Astrocyte of the spinal cord (primary cell): ENCODE measurements around the gene MRO.
"Not testable (repeated sequence)": the region's sequence is repeated elsewhere in the genome, so short reads cannot be mapped to it uniquely, and the experiment has no call there.

Source experiments
- DNase-seq: peaks from one replicate; pipeline ENCODE4 v3.0.0; 2011; ENCODE audit warnings: low read depth, low spot score
- H3K4me3 ChIP-seq: 2 replicates; pipeline ENCODE4 v1.5.1; 2011; ENCODE audit warnings: low read depth, mild to moderate bottlenecking, low read length, moderate library complexity
- in situ Hi-C: cut with HindIII; loops from 2 replicates; pipeline ENCODE4 v1.10.0; 2017; ENCODE audit warnings: low sequenced_read_pairs
- TF ChIP-seq, protein P1 (sequence below): IDR thresholded peaks from 2 replicates; pipeline ENCODE4 v1.5.1; 2012; ENCODE audit warnings: low read depth, mild to moderate bottlenecking, low read length, inconsistent platforms

Gene MRO

DNA sequence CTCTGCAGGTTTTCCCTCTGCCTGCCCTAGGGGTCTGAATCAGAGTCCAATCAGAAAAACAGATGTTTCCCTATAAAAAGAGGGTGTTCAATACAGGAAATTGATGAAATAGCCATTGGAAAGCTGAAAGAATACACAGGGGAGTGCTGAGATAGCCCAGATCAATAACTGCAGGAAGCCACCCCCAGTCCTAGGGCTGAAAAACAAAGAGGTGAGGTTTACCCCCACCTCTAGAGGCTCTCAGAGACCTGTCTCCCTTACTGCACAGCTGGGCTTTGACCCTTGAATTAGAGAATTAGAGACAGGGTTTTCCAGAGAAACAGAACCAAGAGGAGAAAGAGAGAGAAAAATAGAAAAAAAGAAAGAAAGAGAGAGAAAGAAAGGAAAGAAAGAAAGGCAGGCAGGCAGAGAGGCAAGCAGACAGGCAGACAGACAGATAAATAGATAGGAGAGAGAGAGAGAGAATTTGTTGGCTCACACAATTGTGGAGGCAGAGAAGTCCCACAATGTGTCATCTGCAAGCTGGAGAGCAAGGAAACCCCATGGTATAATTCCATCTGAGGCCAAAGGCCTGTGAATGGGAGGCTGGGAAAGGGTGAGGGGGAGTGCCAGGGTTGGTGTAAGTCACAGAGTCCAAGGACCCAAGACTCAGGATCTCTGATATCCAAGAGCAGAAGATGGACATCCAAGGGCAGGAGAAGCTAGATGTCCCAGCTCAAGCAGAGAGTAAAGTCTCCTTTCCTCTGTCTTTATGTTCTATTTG is 40.2 kb upstream of the MRO start:
- in situ Hi-C loops: no loop called here
- TF ChIP-seq, protein P1, sequence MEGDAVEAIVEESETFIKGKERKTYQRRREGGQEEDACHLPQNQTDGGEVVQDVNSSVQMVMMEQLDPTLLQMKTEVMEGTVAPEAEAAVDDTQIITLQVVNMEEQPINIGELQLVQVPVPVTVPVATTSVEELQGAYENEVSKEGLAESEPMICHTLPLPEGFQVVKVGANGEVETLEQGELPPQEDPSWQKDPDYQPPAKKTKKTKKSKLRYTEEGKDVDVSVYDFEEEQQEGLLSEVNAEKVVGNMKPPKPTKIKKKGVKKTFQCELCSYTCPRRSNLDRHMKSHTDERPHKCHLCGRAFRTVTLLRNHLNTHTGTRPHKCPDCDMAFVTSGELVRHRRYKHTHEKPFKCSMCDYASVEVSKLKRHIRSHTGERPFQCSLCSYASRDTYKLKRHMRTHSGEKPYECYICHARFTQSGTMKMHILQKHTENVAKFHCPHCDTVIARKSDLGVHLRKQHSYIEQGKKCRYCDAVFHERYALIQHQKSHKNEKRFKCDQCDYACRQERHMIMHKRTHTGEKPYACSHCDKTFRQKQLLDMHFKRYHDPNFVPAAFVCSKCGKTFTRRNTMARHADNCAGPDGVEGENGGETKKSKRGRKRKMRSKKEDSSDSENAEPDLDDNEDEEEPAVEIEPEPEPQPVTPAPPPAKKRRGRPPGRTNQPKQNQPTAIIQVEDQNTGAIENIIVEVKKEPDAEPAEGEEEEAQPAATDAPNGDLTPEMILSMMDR: no peak
- no peak for DNase-seq
- no peak overlapping the region for H3K4me3 ChIP-seq

DNA sequence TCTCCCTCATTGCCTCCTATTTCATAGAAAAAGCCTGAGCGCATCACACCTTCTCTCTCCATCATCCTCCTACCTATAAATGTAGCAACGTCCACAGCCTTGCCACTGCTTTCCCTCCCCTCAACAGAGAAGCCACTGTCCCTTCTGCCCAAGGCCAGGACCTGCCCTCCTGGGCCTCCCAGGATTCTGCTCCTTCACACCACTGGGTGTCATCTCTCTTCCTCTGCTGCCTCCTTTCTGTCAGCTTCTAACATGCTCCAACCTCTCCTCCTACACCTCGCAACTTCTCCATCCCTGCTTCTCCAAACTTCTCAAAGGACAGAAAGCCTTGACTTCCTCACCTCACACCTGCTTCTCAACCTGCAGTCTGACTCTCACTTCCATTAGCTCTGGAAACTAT is 37.9 kb upstream of the MRO start:
- no peak overlapping the region for H3K4me3 ChIP-seq
- TF ChIP-seq, protein P1: no peak
- no peak for DNase-seq
- in situ Hi-C loops: no loop called here

DNA sequence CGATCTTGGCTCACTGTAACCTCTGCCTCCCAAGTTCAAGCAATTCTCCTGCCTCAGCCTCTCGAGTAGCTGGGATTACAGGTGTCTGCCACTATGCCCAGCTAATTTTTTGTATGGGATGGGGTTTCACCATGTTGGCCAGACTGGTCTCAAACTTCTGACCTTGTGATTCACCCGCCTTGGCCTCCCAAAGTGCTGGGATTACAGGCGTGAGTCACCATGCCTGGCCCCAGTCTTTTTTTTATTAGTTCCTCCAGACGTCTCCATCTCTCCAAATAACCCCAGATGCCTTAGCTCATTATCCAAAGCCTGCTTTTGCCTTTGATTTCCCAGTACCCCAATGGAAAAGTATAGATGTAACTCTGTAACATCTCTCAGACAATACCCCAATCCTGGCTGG is 37.4 kb upstream of the MRO start:
- in situ Hi-C loops, DNase-seq, H3K4me3 ChIP-seq: not testable (repeated sequence)

DNA sequence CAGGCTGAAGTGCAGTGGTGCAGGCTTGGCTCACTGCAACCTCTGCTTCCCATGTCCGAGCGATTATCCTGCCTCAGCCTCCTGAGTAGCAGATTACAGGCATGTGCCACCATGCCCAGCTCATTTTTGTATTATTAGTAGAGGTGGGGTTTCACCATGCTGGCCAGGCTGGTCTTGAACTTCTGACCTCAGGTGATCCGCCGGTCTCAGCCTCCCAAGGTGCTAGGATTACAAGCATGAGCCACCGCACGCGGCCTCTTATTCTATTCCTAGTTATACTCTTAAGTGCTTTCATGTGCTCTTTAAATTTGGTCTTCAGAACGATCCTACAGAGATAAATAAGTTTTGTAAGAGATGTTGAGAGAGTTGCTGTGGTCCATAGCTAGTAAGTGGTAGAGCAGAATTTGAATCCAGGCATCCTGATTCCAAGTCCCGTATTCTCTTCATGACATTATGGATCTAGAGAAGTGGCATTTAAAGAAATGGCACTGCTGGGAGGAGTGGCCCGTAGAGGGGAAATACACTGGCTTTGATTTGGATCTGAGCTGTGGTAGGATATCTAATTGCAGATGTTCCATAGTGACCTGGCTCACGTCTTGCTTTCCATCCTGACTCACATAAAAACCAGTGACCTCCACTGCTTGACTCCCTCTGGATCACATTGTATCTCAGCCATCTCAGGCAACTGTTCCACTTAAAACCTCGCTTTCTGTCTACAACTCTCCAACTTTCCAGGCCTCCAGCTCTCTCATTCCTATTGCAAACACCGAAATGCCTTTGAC is 36.4 kb upstream of the MRO start:
- TF ChIP-seq, protein P1: no peak
- in situ Hi-C loops: no loop called here
- no peak for DNase-seq
- no peak overlapping the region for H3K4me3 ChIP-seq

DNA sequence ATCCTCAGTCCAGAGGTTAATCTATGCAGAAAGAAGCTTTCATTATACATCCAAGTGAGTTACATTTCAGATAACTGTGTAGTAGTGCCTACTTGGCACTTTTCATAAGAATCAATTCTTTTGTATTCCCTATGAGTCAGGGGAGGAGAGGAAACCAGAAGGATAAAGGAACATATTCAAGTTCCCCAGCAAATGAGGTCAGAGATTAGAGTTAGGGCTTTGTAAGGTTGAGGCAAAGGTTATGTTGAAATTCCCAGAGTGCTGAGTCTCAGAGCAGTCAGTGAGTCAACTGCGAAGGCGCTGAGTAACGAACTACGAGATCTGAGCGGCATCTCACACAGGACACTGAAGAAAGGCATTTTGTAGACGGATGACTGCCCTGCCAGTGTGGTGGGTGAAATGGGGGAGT is 34.1 kb upstream of the MRO start:
- TF ChIP-seq, protein P1: no peak
- peak; percentile 46 for DNase-seq
- no peak overlapping the region for H3K4me3 ChIP-seq
- in situ Hi-C loops: no loop called here

DNA sequence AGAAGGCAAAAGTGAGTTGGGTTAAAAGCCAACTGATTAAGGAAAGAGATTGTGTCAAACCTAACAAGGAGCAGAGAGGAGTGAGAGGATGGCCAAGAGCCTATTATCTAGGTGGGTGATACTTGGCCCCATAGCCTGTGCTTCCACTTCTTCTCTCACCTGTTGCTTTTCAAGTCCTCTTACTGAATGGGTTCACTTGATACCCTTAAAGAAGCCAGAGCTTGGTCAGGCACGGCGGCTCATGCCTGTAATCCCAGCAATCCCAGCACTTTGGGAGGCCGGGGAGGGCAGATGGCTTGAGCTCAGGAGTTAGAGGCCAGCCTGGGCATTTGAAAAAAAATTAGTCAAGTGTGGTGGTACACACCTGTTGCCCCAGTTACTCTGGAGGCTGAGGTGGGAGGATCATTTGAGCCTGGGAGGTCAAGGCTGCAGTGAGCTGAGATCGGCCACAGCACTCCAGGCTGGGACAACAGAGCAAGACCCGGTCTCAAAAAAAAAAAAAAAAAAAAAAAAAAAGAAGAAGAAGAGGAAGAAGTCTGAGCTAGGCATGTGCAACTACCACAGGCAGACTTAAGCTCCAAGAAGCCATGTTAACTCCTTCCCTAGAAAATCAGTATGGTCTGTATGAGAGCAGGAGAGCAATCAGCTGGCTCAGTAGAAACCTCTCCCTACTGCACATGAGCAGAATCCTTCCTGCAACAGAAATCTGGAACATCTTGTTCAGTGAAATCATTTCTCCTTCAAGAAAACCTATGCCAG is 30.7 kb upstream of the MRO start:
- in situ Hi-C loops: no loop called here
- no peak for DNase-seq
- H3K4me3 ChIP-seq: no peak overlapping the region
- TF ChIP-seq, protein P1: no peak
